22Rv1 (cell line): ENCODE data around the gene ZNRF1.

ENCODE experiments used
- H3K27ac ChIP-seq: fragments of 450-650 bp; 2 replicates; pipeline ENCODE4 v1.5.1; 2017
- CTCF ChIP-seq: fragments of 450-650 bp; IDR thresholded peaks from 2 replicates; pipeline ENCODE4 v1.5.1; 2017; ENCODE audit warnings: mild to moderate bottlenecking
- ZFX ChIP-seq: fragments of 450-650 bp; IDR thresholded peaks from 2 replicates; pipeline ENCODE4 v1.6.1; 2017; ENCODE audit warnings: antibody characterized with exemption, borderline replicate concordance

ZNRF1 gene

DNA sequence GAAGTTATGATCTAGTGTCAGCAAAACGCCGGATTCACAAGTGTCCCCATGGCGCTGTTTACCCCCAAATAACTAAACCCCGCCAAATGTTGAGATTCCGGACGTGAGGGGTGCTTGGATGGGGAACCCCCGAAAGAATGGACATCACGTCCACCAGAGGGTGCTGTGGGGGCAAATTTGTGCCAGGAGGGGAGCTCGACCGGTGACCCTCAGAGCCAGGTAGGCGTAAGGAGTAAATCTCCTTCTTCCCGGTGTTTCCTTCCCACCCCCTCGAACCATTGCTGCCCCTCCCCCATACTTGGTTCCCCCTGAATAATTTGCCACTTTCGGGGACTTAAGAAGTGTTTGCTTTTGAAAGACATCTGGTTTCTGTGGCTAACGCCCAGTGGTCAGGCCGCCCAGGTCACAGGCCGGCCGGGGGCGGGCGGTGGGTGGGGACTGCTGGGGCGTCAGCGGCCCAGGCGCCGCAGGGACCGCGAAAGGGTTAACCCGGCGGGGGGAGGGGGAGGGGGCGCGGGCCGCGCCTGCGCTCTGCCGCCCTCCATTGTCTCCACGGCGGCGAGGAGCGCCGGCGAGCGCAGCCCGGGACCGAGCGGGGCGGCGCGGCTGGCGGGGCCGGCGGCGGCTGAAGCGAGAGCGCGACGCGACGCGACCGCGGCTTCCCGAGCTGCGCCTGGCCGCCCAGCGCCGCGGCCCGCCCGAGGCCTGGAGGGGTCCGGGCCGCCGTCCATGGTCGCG lies at the start of gene ZNRF1:
Gene ZNRF1, plus strand, starts transcription at position 544 of the 738 bp plus-strand sequence. CDS start 648 bp downstream, outside the sequence.
- H3K27ac ChIP-seq = peak within 1 kb of the TSS; percentile 55
- TF ChIP-seq CTCF (peak; percentile 83), ZFX (no peak)

DNA sequence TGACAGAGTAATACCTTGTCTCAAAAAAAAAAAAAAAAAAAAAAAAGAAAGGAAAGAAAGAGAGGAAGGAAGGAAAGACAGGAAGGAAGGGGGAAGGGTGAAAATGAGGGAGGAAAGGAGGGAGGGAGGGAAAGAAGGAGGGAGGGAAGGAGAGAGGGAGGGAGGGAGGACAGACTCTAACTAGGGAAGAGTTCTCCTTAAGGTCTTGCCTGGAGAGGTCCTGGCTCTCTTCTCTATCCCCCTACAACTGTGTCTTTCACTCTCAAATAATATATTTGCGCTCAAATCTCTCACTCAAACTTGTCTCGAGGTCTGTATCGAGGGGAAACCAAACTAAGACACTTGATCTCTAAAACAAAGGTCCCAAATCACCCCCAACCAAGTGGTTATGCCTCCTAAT lies 49.5 kb upstream of the ZNRF1 start:
- H3K27ac ChIP-seq = no peak overlapping the region
- TF ChIP-seq CTCF (no peak), ZFX (no peak)

GRCh38 chr16:74950511-74950910 lies 48.3 kb upstream of the ZNRF1 start:
- no peak for TF ChIP-seq CTCF
- TF ChIP-seq ZFX = no peak
- no peak overlapping the region for H3K27ac ChIP-seq

- TF ChIP-seq CTCF (no peak), ZFX (no peak)
- H3K27ac ChIP-seq = no peak overlapping the region
These were observed 47.6 kb upstream of the ZNRF1 start for GRCh38 chr16:74951206-74951605.

- TF ChIP-seq ZFX = no peak
- TF ChIP-seq CTCF = no peak
- no peak overlapping the region for H3K27ac ChIP-seq
These were observed 47.1 kb upstream of the ZNRF1 start for GRCh38 chr16:74951681-74952080.

GRCh38 chr16:74954763-74955162 lies 44.1 kb upstream of the ZNRF1 start:
- H3K27ac ChIP-seq = no peak overlapping the region
- no peak for TF ChIP-seq CTCF
- no peak for TF ChIP-seq ZFX

DNA sequence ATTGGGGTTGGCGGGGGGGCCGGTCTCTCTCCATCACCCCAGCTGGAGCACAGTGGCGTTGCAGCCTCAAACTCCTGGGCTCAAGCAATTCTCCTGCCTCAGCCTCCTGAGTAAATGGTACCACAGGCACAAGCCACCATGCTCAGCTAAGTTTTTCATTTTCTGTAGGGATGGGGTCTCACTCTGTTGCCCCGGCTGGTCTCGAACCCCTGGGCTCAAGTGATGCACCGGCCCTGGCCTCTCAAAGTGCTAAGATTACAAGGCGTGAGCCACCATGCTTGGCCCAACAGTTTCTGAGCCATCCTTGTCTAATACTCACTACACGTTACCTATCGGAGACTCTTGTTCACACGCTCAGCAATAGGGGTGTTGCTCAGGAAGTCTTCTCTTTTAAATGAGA lies 25.5 kb upstream of the ZNRF1 start:
- no peak overlapping the region for H3K27ac ChIP-seq
- TF ChIP-seq ZFX (no peak), CTCF (no peak)
